ENCODE data around the gene RTN1.

GRCh38 chr14:59739794-59740193 lies 130.8 kb downstream of the RTN1 start:
- TF ChIP-seq CTCF (IDR thresholded peaks at IDR 0.05; ENCODE audit: insufficient read depth, low read length, poor library complexity, severe bottlenecking) = no peak
- no peak for TF ChIP-seq EZH2phosphoT487 (conservative IDR thresholded peaks at IDR 0.05; ENCODE audit: low read length)
